K562 (cell line): ENCODE data around the gene NEK1. TPM values are rescaled to one million over a fixed set of nuclear protein-coding genes. Genes with fewer than 3 reads are reported as not detected.

Source experiments
- ATAC-seq: fragments of 200-7000 bp; cut with Tn5 transposase; 3 replicates; pipeline ENCODE4 v1.9.1; 2020; ENCODE audit warnings: moderate library complexity
- BruUV-seq: library from RNA; stranded (reverse); fragments of 400-500 nt; replicated peaks from 2 replicates; lab custom pipeline; 2021; lab: Mats Ljungman, UMichigan
- CTCF ChIA-PET: fragments of 300-600 bp; formaldehyde crosslinking; extraction: SDS; loops from one replicate; lab custom pipeline; 2021; ENCODE audit warnings: low intra/inter-chr PET ratio; lab: Yijun Ruan, JAX
- POLR2A ChIA-PET: fragments of 300-600, 350-650 bp; sonication (Branson Sonifier 250); formaldehyde crosslinking; extraction: SDS; loops from one replicate; lab custom pipeline; 2021; ENCODE audit warnings: antibody characterized with exemption, inconsistent platforms; lab: Yijun Ruan, JAX
- DNase-seq, 4 experiments: peaks; one replicate each; pipeline versions ENCODE4 v3.0.0 to v3.0.0-alpha.2; 2011 to 2018; ENCODE audit warnings: low spot score in 3 of 4, mixed read lengths in 3 of 4; ENCODE audit errors: extremely low read depth in 1 of 4
- FAIRE-seq: peaks from 2 replicates; lab custom pipeline; 2011; peaks lifted over from hg19 to GRCh38; lab: Jason Lieb, UNC
- H2AFZ ChIP-seq: 2 replicates; pipeline ENCODE4 v1.6.0; 2011; ENCODE audit warnings: low read depth, low read length, control low read depth, inconsistent platforms
- H3K27ac ChIP-seq: fragments of 200-600 bp; 3 replicates; pipeline ENCODE4 v1.8.0; 2011; ENCODE audit warnings: low read depth, mild to moderate bottlenecking, control low read depth, inconsistent platforms, low read length, moderate library complexity, mixed read lengths; ENCODE audit errors: extremely low read depth
- H3K27me3 ChIP-seq, 2 experiments: fragments of 300-600 bp in 1 of 2; 2 replicates in 1 of 2; 3 replicates in 1 of 2; pipeline versions ENCODE4 v1.6.0 to v1.8.0; 2011; ENCODE audit warnings: inconsistent platforms in 2 of 2, low read length in 2 of 2, mild to moderate bottlenecking in 1 of 2, mixed read lengths in 1 of 2, moderate library complexity in 1 of 2; ENCODE audit not compliant: control insufficient read depth in 2 of 2, insufficient read depth in 2 of 2
- H3K36me3 ChIP-seq: fragments of 300-600 bp; 3 replicates; pipeline ENCODE4 v1.8.0; 2011; ENCODE audit warnings: mild to moderate bottlenecking, low read length, inconsistent platforms; ENCODE audit not compliant: control insufficient read depth, insufficient read depth
- H3K4me1 ChIP-seq, 2 experiments: fragments of 200-600 bp in 1 of 2; replicated peaks in 1 of 2; 2 replicates in 1 of 2; 3 replicates in 1 of 2; pipeline versions ENCODE4 v1.5.1 to v1.8.0; 2011; ENCODE audit warnings: inconsistent platforms in 2 of 2, low read length in 2 of 2, mild to moderate bottlenecking in 1 of 2, mixed read lengths in 1 of 2, moderate library complexity in 1 of 2; ENCODE audit not compliant: control insufficient read depth in 2 of 2, insufficient read depth in 2 of 2
- H3K4me2 ChIP-seq: 2 replicates; pipeline ENCODE4 v1.6.1; 2011; ENCODE audit warnings: low read length, control low read depth, inconsistent platforms, mixed read lengths; ENCODE audit not compliant: insufficient read depth
- H3K4me3 ChIP-seq: fragments of 200-600 bp; sonication (generic), shearing (Covaris generic); 2 replicates; pipeline ENCODE4 v1.5.1; 2016; ENCODE audit warnings: control low read depth, inconsistent platforms
- H3K79me2 ChIP-seq: fragments of 200-600 bp; 3 replicates; pipeline ENCODE4 v1.8.0; 2011; ENCODE audit warnings: low read length, inconsistent platforms; ENCODE audit not compliant: control insufficient read depth, insufficient read depth
- H3K9ac ChIP-seq, 2 experiments: 2 replicates each; pipeline versions ENCODE4 v1.6.0 to v1.6.1; 2011; ENCODE audit warnings: low read depth in 2 of 2, low read length in 2 of 2, control low read depth in 1 of 2, inconsistent platforms in 1 of 2, mild to moderate bottlenecking in 1 of 2, mixed read lengths in 1 of 2; ENCODE audit not compliant: insufficient read depth in 1 of 2
- H3K9me1 ChIP-seq: one replicate; pipeline ENCODE4 v1.6.0; 2011; ENCODE audit warnings: inconsistent platforms, mild to moderate bottlenecking, low read length, moderate library complexity; ENCODE audit not compliant: control insufficient read depth, insufficient read depth
- H3K9me3 ChIP-seq: replicated peaks from 2 replicates; pipeline ENCODE4 v1.5.1; 2011; ENCODE audit warnings: low read depth, low read length, inconsistent platforms; ENCODE audit not compliant: control insufficient read depth, insufficient read depth
- H4K20me1 ChIP-seq: replicated peaks from 2 replicates; pipeline ENCODE4 v1.6.1; 2011; ENCODE audit warnings: low read length, inconsistent platforms, mixed read lengths; ENCODE audit not compliant: control insufficient read depth, insufficient read depth
- ATF3 ChIP-seq, 2 experiments: fragments of 450-650 bp in 1 of 2; sonication (generic) in 1 of 2; formaldehyde crosslinking in 1 of 2; IDR thresholded peaks in 1 of 2; conservative IDR thresholded peaks in 1 of 2; 2 replicates each; pipeline versions ENCODE4 v1.6.1 to v1.8.1; 2016 to 2023; ENCODE audit warnings: mild to moderate bottlenecking in 2 of 2, moderate library complexity in 2 of 2, inconsistent platforms in 1 of 2, missing genetic modification reagents in 1 of 2
- PKNOX1 ChIP-seq: fragments of 450-650 bp; IDR thresholded peaks from 2 replicates; pipeline ENCODE4 v1.6.1; 2016
- TAF7 ChIP-seq: fragments of 450-650 bp; IDR thresholded peaks from 2 replicates; pipeline ENCODE4 v1.6.1; 2016; ENCODE audit warnings: missing genetic modification characterization, missing compliant biosample characterization
- TSHZ1 ChIP-seq: fragments of 250-450 bp; sonication (Bioruptor Pico); IDR thresholded peaks from 2 replicates; pipeline ENCODE4 v1.4.0; 2020; ENCODE audit warnings: mild to moderate bottlenecking, moderate library complexity
- ZFX ChIP-seq: sonication (generic); formaldehyde crosslinking; IDR thresholded peaks from 2 replicates; pipeline ENCODE4 v1.8.0; 2022; ENCODE audit warnings: mild to moderate bottlenecking, missing genetic modification reagents, moderate library complexity
- ZNF134 ChIP-seq: fragments of 250-450 bp; sonication (Bioruptor Pico); conservative IDR thresholded peaks from 2 replicates; pipeline ENCODE4 v1.4.0; 2020
- WGBS: fragments of 100-300 bp; shearing (Covaris generic); methylation state at CpG from one replicate; pipeline ENCODE4 v1.1.6; 2016; ENCODE audit warnings: low coverage, mixed read lengths; ENCODE audit not compliant: insufficient coverage; ENCODE audit errors: missing lambda C conversion rate; 5-methylcytosine and 5-hydroxymethylcytosine counted together
- in situ Hi-C: fragments of 300-500 bp; cut with MboI; formaldehyde crosslinking; loops from 4 replicates; pipeline ENCODE4 v1.15.0; 2018; ENCODE audit warnings: inconsistent platforms, mixed read lengths
- intact Hi-C: fragments of 100-400 bp; cut with micrococcal nuclease; formaldehyde crosslinking; loops from 2 replicates; pipeline ENCODE4 v1.14.2; 2022
- polyA plus RNA-seq, 8 experiments: library from polyadenylated mRNA; depleted of rRNA in 4 of 8; stranded (reverse) in 5 of 8; unstranded in 3 of 8; fragments of >200 nt; fragmentation: Nextera tagmentation in 2 of 8; fragmentation: Illumina TruSeq in 1 of 8; extraction: Ambion mirVana in 2 of 8; extraction: Trizol in 1 of 8; gene quantifications; 2 replicates each; pipeline versions ENCODE4 v1.2.1 to v1.2.3, GENCODE V29; 2011 to 2014; ENCODE audit warnings: inconsistent platforms in 1 of 8, missing spikeins in 1 of 8
- total RNA-seq, 7 experiments: library from RNA; depleted of rRNA in 6 of 7; stranded (reverse); fragments of >200 nt in 6 of 7; fragmentation: Illumina TruSeq in 2 of 7; extraction: Trizol in 2 of 7; gene quantifications; 2 replicates each; pipeline versions ENCODE4 v1.2.1 to v1.2.3, GENCODE V29; 2011 to 2021; ENCODE audit warnings: low replicate concordance in 1 of 7

The NEK1 gene
- total and polyA plus RNA-seq, 9 of the 15 experiments (the other 6 are each of a cell fraction or from before 2014, with no cell fraction given) = 6.2 to 15.7 (median 10.3) TPM

GRCh38 chr4:169438057-169438480 is 174.3 kb downstream of the NEK1 start:
- no peaks in the 10 kb centered on the region for H3K4me1 ChIP-seq
- DNase-seq (no peak), FAIRE-seq (no peak), ATAC-seq (no peak)
- intact Hi-C loops = no loop called here
- no peaks in the 10 kb centered on the region for H3K36me3 ChIP-seq
- no peak overlapping the region for H2AFZ ChIP-seq
- H3K9me3 ChIP-seq = no peaks in the 10 kb centered on the region
- no TSS peak for BruUV-seq
- WGBS = 31% methylated on average over 2 of the region's 2 CpGs
- no peaks in the 10 kb centered on the region for H3K27me3 ChIP-seq
- no peak overlapping the region for H3K27ac ChIP-seq
- no peaks in the 10 kb centered on the region for H3K79me2 ChIP-seq
- in situ Hi-C loops = no loop called here
- TF ChIP-seq TAF7 (tag) = no peak
- no peak for TF ChIP-seq ZFX (CRISPR knock-in tag)
- POLR2A ChIA-PET = no interaction called here
- no peaks in the 10 kb centered on the region for H4K20me1 ChIP-seq
- no peak overlapping the region for H3K4me3 ChIP-seq
- H3K9me1 ChIP-seq = no peaks in the 10 kb centered on the region
- CTCF ChIA-PET = no interaction called here
- no peak overlapping the region for H3K4me2 ChIP-seq
- no peak overlapping the region for H3K9ac ChIP-seq

- ChIA-PET CTCF (no interaction called here), POLR2A (no interaction called here)
- no peak for FAIRE-seq
- 47% methylated on average over 7 of the region's 7 CpGs for WGBS
- no peak overlapping the region for H3K4me3 ChIP-seq
- no peaks in the 10 kb centered on the region for H3K4me1 ChIP-seq
- H3K36me3 ChIP-seq = no peaks in the 10 kb centered on the region
- intact Hi-C loops (no loop called here), in situ Hi-C loops (no loop called here)
- no peaks in the 10 kb centered on the region for H4K20me1 ChIP-seq
- no peak for ATAC-seq
- H2AFZ ChIP-seq = no peak overlapping the region
- no peaks in the 10 kb centered on the region for H3K9me3 ChIP-seq
- H3K27me3 ChIP-seq = no peaks in the 10 kb centered on the region
- no peak overlapping the region for H3K9ac ChIP-seq
- no peak overlapping the region for H3K27ac ChIP-seq
- H3K4me2 ChIP-seq = no peak overlapping the region
- no peaks in the 10 kb centered on the region for H3K79me2 ChIP-seq
- DNase-seq = no peak
- no TSS peak for BruUV-seq
- H3K9me1 ChIP-seq = no peaks in the 10 kb centered on the region
- TF ChIP-seq PKNOX1 (no peak), ATF3 (IDR thresholded peaks at IDR 0.05) (no peak), ATF3 (CRISPR knock-in tag; conservative IDR thresholded peaks at IDR 0.05) (no peak), ZNF134 (CRISPR knock-in tag) (no peak), TSHZ1 (no peak)
These were observed 174.9 kb downstream of the NEK1 start for GRCh38 chr4:169437299-169438047.
